Body of pancreas (tissue), 4 donors: ENCODE results near the gene MET.

Experiments used
- POLR2A ChIP-seq, 3 donors: fragments of 450-650 bp; IDR thresholded peaks; one replicate each; pipeline ENCODE4 v1.6.1; 2016; ENCODE audit warnings: antibody characterized with exemption in 3 of 3, mild to moderate bottlenecking in 2 of 3
- TF ChIP-seq, protein P1 (sequence below), 7 experiments: fragments of 450-650 bp in 4 of 7; fragments of 200-600 bp in 3 of 7; sonication (generic) in 3 of 7; IDR thresholded peaks; one replicate each; pipeline ENCODE4 v1.5.1; 2016 to 2019; ENCODE audit warnings: antibody characterized with exemption in 7 of 7

DNA sequence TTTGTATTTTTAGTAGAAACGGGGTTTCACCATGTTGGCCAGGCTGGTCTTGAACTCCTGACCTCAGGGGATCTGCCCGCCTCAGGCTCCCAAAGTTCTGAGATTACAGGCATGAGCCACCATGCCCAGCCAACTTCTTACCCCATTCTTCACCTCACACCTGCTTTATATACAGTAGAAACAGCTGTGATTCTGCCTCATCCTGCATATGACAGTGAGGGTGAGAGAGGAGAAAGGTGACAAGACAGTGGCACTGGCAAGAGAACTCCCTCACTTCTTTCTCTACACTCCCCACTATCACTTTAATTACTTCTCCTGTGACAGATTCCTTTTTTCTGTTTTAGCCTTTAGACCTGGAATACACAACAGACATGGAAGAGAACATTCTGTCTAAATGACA is 128.6 kb downstream of the MET start:
- TF ChIP-seq, protein P1, sequence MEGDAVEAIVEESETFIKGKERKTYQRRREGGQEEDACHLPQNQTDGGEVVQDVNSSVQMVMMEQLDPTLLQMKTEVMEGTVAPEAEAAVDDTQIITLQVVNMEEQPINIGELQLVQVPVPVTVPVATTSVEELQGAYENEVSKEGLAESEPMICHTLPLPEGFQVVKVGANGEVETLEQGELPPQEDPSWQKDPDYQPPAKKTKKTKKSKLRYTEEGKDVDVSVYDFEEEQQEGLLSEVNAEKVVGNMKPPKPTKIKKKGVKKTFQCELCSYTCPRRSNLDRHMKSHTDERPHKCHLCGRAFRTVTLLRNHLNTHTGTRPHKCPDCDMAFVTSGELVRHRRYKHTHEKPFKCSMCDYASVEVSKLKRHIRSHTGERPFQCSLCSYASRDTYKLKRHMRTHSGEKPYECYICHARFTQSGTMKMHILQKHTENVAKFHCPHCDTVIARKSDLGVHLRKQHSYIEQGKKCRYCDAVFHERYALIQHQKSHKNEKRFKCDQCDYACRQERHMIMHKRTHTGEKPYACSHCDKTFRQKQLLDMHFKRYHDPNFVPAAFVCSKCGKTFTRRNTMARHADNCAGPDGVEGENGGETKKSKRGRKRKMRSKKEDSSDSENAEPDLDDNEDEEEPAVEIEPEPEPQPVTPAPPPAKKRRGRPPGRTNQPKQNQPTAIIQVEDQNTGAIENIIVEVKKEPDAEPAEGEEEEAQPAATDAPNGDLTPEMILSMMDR (IDR thresholded peaks at IDR 0.05), result no peak
- TF ChIP-seq POLR2A (IDR thresholded peaks at IDR 0.05), result no peak
